NT2/D1 (cell line): ENCODE results near the gene TEAD1.
A peak's percentile ranks its signal among the peaks of the same experiment; 100 is the strongest.

ENCODE experiments used
- DNase-seq: peaks from one replicate; pipeline ENCODE4 v3.0.0-alpha.2; 2011; ENCODE audit warnings: low read depth, low spot score
- H3K27me3 ChIP-seq: 2 replicates; pipeline ENCODE4 v1.6.0; 2011; ENCODE audit warnings: mild to moderate bottlenecking; ENCODE audit not compliant: insufficient read length, insufficient read depth
- H3K36me3 ChIP-seq: 2 replicates; pipeline ENCODE4 v1.6.1; 2011; ENCODE audit warnings: mild to moderate bottlenecking, low read length, mixed read lengths; ENCODE audit not compliant: insufficient read depth, insufficient read length
- H3K4me1 ChIP-seq: 2 replicates; pipeline ENCODE4 v1.5.1; 2011; ENCODE audit not compliant: insufficient read depth, insufficient read length
- H3K4me3 ChIP-seq: 2 replicates; pipeline ENCODE4 v1.5.1; 2011; ENCODE audit warnings: low read depth; ENCODE audit not compliant: insufficient read length
- H3K9ac ChIP-seq: 2 replicates; pipeline ENCODE4 v1.6.0; 2011; ENCODE audit warnings: low read depth; ENCODE audit not compliant: insufficient read length
- H3K9me3 ChIP-seq: 2 replicates; pipeline ENCODE4 v1.5.1; 2011; ENCODE audit warnings: mild to moderate bottlenecking, low read length; ENCODE audit not compliant: insufficient read depth
- SUZ12 ChIP-seq: IDR thresholded peaks from 2 replicates; pipeline ENCODE4 v1.6.1; 2011; ENCODE audit not compliant: insufficient read length, insufficient read depth; ENCODE audit errors: extremely low read depth
- YY1 ChIP-seq: IDR thresholded peaks from 2 replicates; pipeline ENCODE4 v1.6.1; 2011; ENCODE audit not compliant: insufficient read length, insufficient read depth
- ZNF274 ChIP-seq: IDR thresholded peaks from 2 replicates; pipeline ENCODE4 v1.6.1; 2011; ENCODE audit warnings: mild to moderate bottlenecking, low read depth, low read length

Gene TEAD1

GRCh38 chr11:12673924-12674570 lies at the start of gene TEAD1:
Gene TEAD1 (plus strand): TSS chr11:12674421.
- Histone ChIP-seq H3K36me3 (peaks cover 16% of the 10 kb centered on the region), H3K4me3 (peak within 1 kb of the TSS; percentile 55), H3K9ac (peak within 1 kb of the TSS; percentile 85), H3K4me1 (no peaks in the 10 kb centered on the region), H3K9me3 (no peaks in the 10 kb centered on the region), H3K27me3 (no peaks in the 10 kb centered on the region)
- no peak for TF ChIP-seq ZNF274
- TF ChIP-seq SUZ12: no peak
- peak; percentile 71 for DNase-seq

GRCh38 chr11:12624595-12624994 lies 49.6 kb upstream of the TEAD1 start:
- no peaks in the 10 kb centered on the region for H3K27me3 ChIP-seq

GRCh38 chr11:12625438-12626071 lies 48.7 kb upstream of the TEAD1 start:
- no peak overlapping the region for H3K4me3 ChIP-seq
- H3K4me1 ChIP-seq: no peaks in the 10 kb centered on the region
- no peaks in the 10 kb centered on the region for H3K27me3 ChIP-seq
- DNase-seq: no peak
- H3K9ac ChIP-seq: no peak overlapping the region
- H3K36me3 ChIP-seq: no peaks in the 10 kb centered on the region
- no peak for TF ChIP-seq SUZ12
- no peak for TF ChIP-seq ZNF274
- TF ChIP-seq YY1: no peak
- peaks cover 18% of the 10 kb centered on the region for H3K9me3 ChIP-seq

More at GRCh38 chr11:12624595-12624994, 49.6 kb upstream of the TEAD1 start:
- no peak overlapping the region for H3K4me3 ChIP-seq
- H3K9me3 ChIP-seq: peaks cover 18% of the 10 kb centered on the region
- TF ChIP-seq YY1 (no peak), ZNF274 (no peak), SUZ12 (no peak)
- no peak for DNase-seq
- H3K36me3 ChIP-seq: no peaks in the 10 kb centered on the region
- H3K4me1 ChIP-seq: no peaks in the 10 kb centered on the region
- no peak overlapping the region for H3K9ac ChIP-seq

GRCh38 chr11:12626616-12627015 lies 47.6 kb upstream of the TEAD1 start:
- no peak overlapping the region for H3K9ac ChIP-seq
- peaks cover 18% of the 10 kb centered on the region for H3K9me3 ChIP-seq
- no peak for TF ChIP-seq SUZ12
- no peak for TF ChIP-seq YY1
- TF ChIP-seq ZNF274: no peak
- H3K36me3 ChIP-seq: no peaks in the 10 kb centered on the region
- H3K27me3 ChIP-seq: no peaks in the 10 kb centered on the region
- no peaks in the 10 kb centered on the region for H3K4me1 ChIP-seq
- H3K4me3 ChIP-seq: no peak overlapping the region
- no peak for DNase-seq

- peaks cover 16% of the 10 kb centered on the region for H3K9me3 ChIP-seq
- no peak for DNase-seq
- H3K27me3 ChIP-seq: no peaks in the 10 kb centered on the region
- H3K9ac ChIP-seq: no peak overlapping the region
- H3K36me3 ChIP-seq: no peaks in the 10 kb centered on the region
- H3K4me1 ChIP-seq: no peaks in the 10 kb centered on the region
- H3K4me3 ChIP-seq: no peak overlapping the region
- no peak for TF ChIP-seq SUZ12
- TF ChIP-seq ZNF274: no peak
- TF ChIP-seq YY1: no peak
Observed at GRCh38 chr11:12628314-12628713, 45.9 kb upstream of the TEAD1 start.

- H3K9me3 ChIP-seq: peaks cover 2% of the 10 kb centered on the region
- no peaks in the 10 kb centered on the region for H3K27me3 ChIP-seq
- TF ChIP-seq YY1 (no peak), SUZ12 (no peak)
- H3K4me1 ChIP-seq: no peaks in the 10 kb centered on the region
- DNase-seq: no peak
- no peak overlapping the region for H3K9ac ChIP-seq
- no peak overlapping the region for H3K4me3 ChIP-seq
- no peaks in the 10 kb centered on the region for H3K36me3 ChIP-seq
Observed at GRCh38 chr11:12629601-12630313, 44.5 kb upstream of the TEAD1 start.

GRCh38 chr11:12631651-12632050 lies 42.6 kb upstream of the TEAD1 start:
- no peak for TF ChIP-seq SUZ12
- no peak for TF ChIP-seq ZNF274
- H3K36me3 ChIP-seq: no peaks in the 10 kb centered on the region
- no peaks in the 10 kb centered on the region for H3K4me1 ChIP-seq
- H3K27me3 ChIP-seq: no peaks in the 10 kb centered on the region
- no peak overlapping the region for H3K4me3 ChIP-seq
- no peak for DNase-seq
- no peaks in the 10 kb centered on the region for H3K9me3 ChIP-seq
- no peak overlapping the region for H3K9ac ChIP-seq
